ENCODE measurements around the gene MYD88. TPM values are rescaled to one million over a fixed set of nuclear protein-coding genes. Genes with fewer than 3 reads are reported as not detected.
"Not testable (repeated sequence)": the region's sequence is repeated elsewhere in the genome, so short reads cannot be mapped to it uniquely, and the experiment has no call there.

Gene MYD88
- total RNA-seq, 1 donor from 2014 or later: 40.0 TPM

- DNase-seq (ENCODE audit: low spot score): peak; percentile 33
Observed at GRCh38 chr3:38124324-38125122, 13.9 kb upstream of the MYD88 start.

GRCh38 chr3:38125305-38126120 lies 12.9 kb upstream of the MYD88 start:
- DNase-seq (ENCODE audit: low spot score): peak; percentile 72

DNA sequence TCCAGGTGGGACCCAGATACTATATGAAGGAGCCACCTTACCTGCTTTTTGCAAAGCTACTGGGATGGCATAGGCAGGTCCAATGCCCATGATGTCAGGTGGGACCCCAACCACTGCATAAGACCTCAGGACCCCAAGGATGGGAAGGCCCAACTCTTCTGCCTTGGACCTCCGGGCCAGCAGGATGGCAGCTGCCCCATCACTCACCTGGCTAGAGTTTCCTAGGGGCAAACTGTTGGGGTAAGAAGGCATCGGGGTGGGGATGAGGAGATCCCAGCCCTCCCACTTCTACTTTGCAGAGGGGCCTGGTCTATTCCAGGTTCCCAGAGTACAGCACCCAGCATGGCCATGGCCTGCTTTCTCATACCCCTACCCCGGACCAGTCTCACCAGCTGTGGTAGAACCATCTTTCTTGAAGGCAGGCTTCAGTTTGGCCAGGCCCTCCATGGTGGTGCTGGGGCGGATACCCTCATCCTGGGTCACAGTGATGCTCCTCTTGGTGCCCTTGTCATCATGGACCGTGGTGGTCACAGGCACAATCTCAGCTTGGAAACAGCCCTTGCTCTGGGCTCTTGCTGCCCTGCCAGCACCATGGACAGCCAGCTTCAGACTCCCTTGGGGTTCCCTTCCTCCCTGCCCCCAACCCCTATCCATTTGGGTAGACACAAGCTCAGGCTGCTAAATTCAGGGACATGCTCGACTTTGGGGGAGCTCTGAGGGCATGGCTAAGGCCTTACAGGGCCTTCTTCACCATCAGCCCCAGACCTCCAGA lies 12.2 kb upstream of the MYD88 start:
- DNase-seq (ENCODE audit: low spot score): peak; percentile 39

- DNase-seq (ENCODE audit: low spot score): peak; percentile 35
Observed at GRCh38 chr3:38127611-38128302, 10.7 kb upstream of the MYD88 start.

DNA sequence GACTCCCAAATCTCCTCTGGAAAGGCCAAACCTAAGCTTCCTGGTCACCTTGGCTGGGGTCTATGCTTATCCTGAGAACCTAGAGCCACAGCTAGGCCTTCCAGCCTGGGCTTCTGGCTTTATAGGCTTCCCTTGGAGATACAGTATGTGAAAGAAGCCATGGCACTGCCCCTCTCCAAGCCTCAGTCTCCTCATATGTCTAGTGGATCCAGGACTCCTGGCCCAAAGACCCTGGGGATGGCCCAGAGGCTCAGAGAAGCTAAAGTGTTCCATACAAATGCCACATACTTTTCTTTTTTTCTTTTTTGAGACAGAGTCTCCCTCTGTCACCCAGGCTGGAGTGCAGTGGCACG lies 10.2 kb upstream of the MYD88 start:
- DNase-seq (ENCODE audit: low spot score): no peak

DNA sequence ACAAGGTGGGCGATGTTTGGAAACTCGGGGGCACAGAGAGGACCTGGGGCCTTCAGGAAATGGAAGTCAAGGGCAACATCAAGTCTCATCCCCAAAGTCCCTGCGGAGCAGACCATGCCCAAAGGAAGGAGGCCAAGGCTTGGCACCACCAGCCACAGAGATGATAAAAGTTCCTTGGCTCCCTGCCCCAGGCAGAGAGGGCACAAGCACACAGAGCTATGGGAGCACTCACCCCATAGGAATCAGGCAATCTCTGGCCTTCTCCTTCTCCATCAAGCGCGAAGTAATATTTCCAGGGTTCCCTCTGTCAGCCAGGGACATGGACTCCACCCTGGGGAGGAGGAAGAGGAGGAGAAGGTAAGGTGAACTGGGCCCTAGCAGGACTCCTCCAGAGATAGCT lies 9.4 kb upstream of the MYD88 start:
- DNase-seq (ENCODE audit: low spot score): peak; percentile 51

DNA sequence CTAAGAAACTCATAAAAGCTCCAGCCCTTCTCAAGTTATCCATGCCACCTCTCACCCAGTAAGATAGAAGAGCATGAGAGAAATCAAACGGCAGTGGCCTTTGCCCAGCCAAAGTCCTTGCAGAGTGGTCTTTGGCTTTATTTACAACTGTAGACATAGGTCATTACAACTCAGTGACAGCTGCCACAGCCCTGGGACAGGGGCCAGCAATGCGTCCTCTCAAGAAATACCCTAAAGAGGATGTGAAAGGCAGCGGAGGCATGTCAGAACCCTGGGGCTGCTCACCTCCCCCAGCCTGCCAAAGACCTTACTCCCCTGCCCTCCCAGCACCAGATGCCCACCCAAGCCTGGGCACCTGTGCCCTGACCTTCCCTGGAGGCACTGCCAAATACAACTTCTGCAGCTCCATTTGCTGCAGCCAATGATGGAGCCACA lies 7.8 kb upstream of the MYD88 start:
- DNase-seq (ENCODE audit: low spot score): peak; percentile 62

DNA sequence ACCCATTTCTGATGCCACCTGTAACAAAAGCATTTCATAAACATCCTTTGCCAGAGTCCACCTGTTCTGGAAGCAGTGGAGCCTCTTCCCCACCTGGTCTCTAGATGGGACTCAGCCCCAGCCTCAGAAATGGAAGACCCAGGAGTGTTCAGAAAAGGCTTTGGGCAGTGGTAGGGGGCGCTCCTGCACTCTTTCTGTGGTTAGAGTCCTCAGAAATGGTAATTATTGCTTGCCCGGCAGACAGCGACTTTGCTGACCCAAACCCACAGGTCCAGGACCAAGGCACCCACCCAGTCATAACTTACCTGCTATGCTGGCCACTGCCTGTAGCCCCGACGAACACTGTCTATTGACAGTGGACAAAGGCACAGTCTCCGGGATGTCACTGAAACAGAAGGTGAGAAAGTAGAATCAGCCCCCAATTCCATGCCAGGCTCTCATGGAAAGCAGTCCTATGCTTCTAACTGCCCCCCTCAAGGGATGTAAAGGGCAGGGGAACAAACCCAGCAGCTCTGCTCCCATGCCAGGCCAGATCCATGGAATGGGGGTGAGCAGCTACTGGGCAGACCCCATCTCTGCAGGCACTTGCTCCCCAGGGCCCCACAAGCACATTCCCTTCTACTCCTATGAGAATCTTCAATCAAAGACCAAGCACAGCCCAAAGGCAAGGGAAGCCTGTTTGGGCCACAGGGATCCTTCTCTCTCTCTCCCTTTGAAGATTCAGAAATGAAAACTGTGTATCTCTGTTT lies 6.7 kb upstream of the MYD88 start:
- peak; percentile 71 for DNase-seq (ENCODE audit: low spot score)

GRCh38 chr3:38133209-38133556 lies 5.3 kb upstream of the MYD88 start:
- DNase-seq (ENCODE audit: low spot score): peak; percentile 43

GRCh38 chr3:38133557-38134405 lies 4.7 kb upstream of the MYD88 start:
- DNase-seq (ENCODE audit: low spot score): peak; percentile 79

- not testable (repeated sequence) for DNase-seq (ENCODE audit: low spot score)
Observed at GRCh38 chr3:38134517-38135143, 3.8 kb upstream of the MYD88 start.

- peak; percentile 24 for DNase-seq (ENCODE audit: low spot score)
Observed at GRCh38 chr3:38135621-38136277, 2.7 kb upstream of the MYD88 start.

GRCh38 chr3:38136393-38136776 lies 2.1 kb upstream of the MYD88 start:
- DNase-seq (ENCODE audit: low spot score): peak; percentile 90

GRCh38 chr3:38136777-38137614 lies 1.5 kb upstream of the MYD88 start, which contains the start of gene ACAA1:
TSS of gene ACAA1 (minus strand) at chr3:38137127. CDS start at chr3:38137035, 92 bp downstream.
- DNase-seq (ENCODE audit: low spot score): peak; percentile 99

- no peak for DNase-seq (ENCODE audit: low spot score)
Observed at GRCh38 chr3:38137615-38138348, 679 bp upstream of the MYD88 start.

DNA sequence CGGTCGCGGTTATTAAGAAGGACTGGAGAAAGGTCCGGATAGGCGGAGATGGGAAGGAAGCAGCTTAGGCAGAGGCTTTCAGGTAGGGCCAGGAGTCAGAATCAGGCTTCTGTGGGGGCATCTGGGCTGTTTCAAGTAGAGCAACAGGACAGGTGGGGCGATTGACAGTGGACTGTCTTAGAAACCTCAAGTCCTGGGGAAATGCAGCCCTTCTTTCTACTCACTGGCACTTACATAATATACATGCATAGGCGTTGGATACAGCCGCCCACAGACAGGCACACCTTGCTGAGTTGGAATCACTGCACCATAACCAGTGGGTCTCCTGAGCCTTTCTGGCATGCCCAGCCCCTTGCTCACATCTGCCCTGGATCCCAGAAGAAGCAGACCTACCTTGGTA lies 730 bp downstream of the MYD88 start:
- DNase-seq (ENCODE audit: low spot score): no peak

GRCh38 chr3:38139652-38140051 lies 1.2 kb downstream of the MYD88 start:
- peak; percentile 75 for DNase-seq (ENCODE audit: low spot score)
